NCI-H1092 (cell line): Measurements from ENCODE around the gene EPHA10.

ENCODE experiments used
- DNase-seq: peaks from one replicate; lab custom pipeline; 2025; lab: John Stamatoyannopoulos, UW

The EPHA10 gene

GRCh38 chr1:37734629-37735591 is 30.0 kb downstream of the EPHA10 start:
- no peak for DNase-seq

DNA sequence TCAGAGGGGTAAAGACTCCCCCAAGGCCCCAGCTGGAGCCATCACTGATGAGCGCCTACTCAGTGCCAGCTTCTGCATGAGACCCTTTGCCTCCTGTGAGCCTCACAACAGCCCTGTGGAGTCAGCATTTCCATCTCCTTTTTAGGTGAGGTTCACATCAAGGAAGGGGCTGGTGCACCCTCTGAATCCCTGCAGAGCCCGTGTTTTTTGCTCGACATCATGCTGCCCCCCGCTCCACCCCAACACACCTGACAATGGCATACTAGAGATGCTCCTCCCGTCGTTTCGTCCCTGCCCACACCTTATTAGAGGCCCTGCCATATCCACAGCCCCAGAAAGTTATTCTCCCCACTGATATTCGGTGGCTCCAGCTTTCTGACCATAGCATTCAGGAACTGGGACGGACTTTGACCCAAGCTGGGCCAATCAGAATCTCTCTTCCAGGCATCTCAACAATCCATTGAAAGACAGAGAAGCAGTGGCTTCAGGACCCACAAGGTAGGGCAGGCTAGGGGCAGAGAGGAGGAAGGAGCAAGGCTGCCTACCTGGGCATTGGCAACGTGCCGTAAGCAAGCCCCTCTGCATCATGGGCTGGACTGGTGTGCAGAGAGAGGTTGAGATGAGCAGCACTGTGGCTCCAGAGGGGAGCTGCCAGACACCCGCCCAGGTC is 32.7 kb downstream of the EPHA10 start:
- DNase-seq, result no peak

DNA sequence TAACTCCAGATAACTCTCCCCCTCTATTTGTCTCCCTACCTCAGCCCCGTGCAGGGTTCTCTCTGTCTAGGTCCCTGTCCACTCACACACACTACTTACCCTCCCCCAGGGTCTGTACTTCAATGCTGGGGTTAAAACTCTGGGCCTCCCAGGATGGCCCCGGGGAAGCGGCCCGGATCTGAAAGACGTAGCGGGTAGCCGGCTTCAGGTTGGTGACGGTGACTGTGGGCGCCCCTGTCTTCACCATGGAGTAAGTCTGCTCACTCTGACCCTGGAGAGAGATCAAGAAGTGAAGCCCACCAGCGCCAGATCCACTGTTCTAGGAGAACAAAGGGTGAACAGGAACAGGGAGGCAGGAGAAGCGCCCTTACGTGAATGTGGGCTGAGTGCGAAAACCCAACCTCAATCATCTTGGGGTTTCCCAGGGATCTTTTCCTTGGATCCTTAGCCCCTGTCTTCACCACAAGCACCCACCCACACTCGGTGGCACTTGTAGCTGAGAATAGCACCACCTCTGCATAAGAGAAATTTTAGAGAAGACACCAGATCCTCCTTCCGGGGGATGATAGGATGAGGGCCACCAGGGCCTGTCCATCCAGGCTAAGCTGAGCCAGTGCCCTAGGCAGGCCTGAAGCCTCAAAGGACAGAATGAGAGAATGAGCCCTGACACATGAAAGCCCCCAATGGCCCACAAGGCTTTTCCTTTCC is 33.5 kb downstream of the EPHA10 start:
- DNase-seq, result no peak

DNA sequence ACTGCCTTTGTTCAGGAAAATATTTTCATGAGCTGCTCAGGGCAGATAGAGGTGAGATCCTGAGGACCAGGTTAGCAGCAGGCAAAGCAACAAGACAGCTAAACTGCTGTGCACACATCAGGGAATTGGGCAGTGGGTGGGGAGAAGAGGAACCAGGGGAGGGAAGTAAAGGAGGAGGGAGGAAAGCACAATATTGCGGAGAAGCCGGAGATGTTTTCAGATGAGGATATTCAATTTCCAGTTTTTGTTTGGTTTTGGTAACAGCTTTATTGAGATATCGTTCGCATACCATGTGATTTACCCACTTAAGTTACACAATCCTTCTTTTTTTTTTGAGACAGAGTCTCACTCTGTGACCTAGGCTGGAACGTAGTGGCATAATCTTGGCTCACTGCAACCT is 34.5 kb downstream of the EPHA10 start:
- DNase-seq, result no peak

- no peak for DNase-seq
Observed at GRCh38 chr1:37728416-37728815, 36.5 kb downstream of the EPHA10 start.

DNA sequence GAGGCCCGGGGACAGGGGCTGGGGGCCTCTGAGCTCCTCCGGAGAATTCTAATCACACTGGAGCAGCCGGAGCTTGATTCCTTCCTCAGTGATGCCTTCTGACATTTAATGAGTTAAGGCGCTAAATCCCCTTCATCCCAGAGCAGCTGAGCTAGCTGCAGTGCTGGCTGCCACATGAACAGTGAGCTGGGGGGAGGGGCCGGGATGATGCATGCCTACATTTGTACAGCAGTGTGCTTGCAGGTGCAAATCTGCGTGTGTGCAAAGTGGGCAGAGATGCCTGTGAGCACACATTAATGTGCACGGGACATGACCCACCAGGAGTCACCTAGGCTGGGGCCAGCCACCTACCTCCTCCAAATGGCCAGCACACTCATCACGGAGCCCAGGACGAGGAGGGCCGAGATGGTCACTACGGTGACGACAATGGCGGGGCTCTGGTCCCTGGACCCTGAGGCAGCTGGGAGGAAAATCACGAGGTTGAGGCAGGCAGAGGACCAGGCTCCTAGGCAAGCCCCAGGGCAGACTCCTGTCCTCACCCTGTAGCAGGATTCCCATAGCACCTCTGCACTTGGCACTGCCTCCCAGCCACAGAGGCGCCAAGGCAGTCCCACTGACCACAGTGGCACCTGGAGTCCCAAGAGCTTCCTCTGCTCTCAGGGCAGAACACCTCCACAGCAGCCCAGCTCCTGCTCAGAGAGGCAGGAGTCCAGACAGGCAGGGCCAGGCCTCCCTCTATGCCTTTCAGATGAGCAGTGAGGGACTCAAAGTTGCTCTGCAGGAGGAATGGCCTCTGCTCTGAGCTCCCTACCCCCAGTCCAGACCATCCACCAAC is 38.0 kb downstream of the EPHA10 start:
- no peak for DNase-seq

DNA sequence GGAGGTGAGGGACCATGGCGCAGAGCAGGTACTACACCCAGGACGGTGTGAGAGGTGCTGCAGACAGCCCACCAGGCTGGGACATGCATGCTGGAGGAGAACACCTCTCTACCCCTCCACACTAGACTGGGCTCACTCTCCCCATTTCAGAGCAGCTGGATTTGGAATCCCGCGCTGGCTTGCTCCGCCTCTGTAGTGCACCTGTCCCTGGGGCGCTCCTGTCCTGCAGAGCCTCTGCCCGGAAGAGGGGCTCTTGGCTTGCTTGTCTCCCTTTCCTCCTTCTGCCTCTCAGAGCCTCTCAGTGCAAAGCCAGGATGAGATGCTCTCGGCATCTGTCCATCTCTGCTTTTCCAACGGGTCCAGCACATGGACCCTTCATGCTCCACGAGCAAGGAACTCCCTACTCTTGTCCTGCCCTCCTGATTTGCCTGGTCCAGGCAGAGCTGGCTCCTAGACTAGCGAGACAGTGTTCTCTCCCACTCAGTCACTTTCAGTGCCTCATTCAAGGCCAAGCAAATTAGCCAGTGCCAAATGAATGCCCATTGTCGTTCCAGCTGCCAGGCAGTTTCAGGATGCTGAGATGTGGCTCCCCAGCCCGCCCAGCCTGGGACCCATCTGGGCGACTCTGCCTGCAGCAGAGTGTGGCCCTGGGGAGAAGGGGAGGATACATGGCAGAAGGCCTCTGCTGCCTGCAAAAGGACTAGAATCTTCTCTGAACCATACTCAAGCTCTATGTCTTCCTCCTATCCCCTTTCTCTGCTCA is 38.9 kb downstream of the EPHA10 start:
- DNase-seq, result no peak

- DNase-seq, result no peak
Observed at GRCh38 chr1:37724575-37724974, 40.3 kb downstream of the EPHA10 start.

GRCh38 chr1:37723390-37724078 is 41.4 kb downstream of the EPHA10 start:
- DNase-seq, result no peak

- no peak for DNase-seq
Observed at GRCh38 chr1:37723072-37723389, 41.9 kb downstream of the EPHA10 start.

- DNase-seq, result no peak
Observed at GRCh38 chr1:37722181-37723071, 42.5 kb downstream of the EPHA10 start.

DNA sequence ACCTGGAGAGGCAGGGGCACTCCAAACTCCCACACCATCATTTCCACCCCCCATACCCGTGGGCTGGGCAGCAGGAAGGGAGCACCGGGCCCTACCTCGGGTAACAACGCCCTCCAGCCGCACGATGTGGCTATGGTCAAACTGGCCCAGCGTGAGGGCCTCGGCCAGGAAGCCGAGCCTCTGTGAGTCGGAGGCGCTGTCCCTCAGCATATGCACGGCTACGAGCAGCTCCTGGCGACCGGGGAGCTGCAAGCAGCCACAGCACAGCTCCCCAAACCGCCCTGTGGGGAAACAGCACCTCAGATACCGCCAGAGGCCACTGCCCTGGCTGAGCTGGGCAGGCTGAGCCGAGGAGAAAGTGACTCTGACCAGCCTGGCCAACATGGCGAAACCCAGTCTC is 43.4 kb downstream of the EPHA10 start:
- no peak for DNase-seq

DNA sequence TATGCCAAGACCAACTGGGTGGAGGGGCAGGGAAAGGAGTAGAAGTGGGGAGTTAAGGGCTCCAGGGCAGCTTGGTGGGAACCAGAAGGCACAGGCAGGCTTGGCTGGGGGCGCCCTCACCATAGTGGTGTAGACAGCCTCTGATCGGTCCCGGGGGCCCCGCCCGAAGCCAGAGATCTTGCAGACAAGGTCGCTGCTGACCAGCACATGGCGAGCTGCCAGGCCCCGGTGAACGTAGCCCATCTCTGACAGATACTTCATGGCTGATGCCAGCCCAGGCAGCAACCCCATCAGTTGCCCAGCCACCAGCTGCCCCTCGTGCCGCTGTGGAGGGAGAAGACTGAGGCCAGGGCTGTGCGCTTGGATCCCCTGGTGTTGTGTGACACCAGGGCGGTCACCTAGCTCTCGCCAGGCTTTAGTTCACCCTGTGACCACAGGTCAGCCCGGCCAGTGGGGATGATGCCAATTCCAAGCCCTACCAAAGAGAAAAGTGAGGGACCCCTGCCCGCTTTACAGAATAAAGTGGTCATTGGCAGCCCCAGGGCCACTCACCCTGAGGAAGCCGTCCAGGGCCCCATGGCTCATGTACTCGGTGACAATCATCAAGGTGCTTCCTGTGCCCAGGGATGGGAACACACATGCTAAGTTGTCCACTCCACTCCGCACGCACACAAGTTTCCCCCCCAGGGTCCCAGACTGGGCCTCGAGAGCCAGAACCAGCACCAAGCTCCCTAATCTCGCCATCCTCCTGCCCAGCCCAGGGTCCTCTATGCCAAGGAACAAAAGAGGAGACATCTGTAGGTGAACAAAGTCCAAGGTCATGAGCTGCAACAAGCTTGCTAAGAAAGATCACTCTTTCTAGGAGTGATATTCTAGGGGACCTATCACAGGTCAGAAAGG is 44.4 kb downstream of the EPHA10 start:
- DNase-seq, result no peak

- DNase-seq, result no peak
Observed at GRCh38 chr1:37719572-37720195, 45.2 kb downstream of the EPHA10 start.

DNA sequence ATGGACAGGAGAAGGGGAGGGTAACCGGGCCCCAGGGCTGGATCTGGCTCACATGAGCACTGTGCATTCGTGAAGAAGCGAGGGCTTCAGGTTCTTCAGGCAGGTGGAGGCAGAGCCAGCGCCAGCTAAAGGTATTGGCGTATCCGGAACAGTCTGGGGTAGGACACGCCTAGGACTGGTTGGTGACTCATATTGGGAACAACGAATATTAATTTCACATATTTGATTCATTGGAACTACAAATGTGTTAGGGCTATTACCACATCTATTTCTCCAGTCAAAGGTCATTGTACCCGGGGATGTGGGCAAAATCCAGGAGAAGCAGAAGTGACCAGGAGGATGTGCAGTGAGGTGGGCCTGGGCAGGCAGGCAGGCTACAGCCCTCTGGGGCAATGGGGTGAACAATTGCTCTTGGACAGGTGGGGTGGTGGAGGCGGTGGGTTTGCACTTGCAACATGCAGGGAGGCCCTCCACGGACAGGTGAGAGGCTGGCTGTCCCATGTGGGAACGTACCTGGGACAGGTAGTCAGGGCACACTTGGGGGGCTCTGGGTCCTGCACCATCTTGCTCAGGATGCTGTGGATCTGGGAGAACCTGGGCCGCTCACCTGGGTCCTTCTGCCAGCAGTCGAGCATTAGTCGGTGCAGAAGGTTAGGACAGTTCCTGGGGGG is 45.9 kb downstream of the EPHA10 start:
- no peak for DNase-seq

DNA sequence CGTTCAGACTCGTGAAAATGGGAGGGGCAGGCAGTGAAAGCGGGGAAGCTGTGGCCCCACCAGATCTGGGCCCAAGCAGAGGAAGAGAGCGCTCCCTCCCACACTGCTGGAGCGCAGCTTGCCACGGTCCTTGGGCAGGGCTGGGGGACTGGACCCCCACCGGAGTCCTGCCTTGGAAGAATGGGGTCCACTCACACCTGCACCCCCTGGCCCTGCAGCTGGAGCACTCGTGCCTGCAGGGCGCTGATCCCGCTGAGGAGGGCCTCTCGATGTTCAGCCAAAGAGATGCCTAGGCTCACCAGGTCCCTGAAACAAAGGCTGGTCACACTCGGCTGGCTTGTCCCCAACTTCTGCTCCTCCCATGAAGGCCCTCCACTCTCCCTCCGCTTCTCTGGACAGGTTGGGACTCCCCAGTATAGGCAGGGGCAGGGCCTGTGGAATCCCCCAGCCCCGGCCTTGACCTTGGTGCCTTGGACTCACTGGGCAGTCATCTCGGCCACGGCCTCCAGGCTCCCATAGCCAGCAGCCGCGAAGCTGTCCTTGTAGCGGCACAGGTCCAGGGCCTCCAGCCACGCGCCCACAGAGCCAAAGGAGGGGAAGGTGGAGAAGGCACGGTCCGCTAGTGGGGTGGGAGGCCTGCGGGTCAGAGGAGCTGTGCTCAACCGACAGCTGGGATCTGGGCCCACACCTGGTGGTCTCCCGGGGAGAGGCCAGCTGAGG is 46.6 kb downstream of the EPHA10 start:
- no peak for DNase-seq

DNA sequence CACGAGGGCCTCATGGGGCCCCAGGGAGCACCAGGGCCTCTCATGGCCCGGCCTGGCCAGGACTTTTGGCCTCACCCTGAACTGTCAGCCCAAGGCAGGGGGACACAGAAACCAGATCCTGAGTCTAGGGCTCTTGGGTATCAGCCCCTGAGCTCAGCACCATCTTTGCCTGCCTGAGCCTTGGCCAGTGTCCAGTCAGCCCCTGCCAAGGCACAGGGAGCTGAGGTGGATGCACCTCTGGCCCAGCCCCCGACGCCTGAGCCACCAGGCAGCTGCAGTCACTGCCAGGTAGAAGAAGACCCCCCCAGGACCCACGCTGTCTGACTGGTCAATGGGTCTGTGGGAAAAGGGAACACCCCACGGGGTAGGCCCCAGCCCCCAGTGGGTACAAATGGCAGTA is 47.3 kb downstream of the EPHA10 start:
- DNase-seq, result no peak
